WTC11 (cell line): ENCODE measurements around the gene SLC5A3. TPM values are rescaled to one million over a fixed set of nuclear protein-coding genes. Genes with fewer than 3 reads are reported as not detected.

ENCODE experiments used
- ATAC-seq: fragments of 200-7000 bp; cut with Tn5 transposase; 2 replicates; pipeline ENCODE4 v1.10.0; 2021; ENCODE audit warnings: mild to moderate bottlenecking, moderate library complexity
- CTCF ChIA-PET: fragments of 300-600 bp; sonication (Branson Sonifier 250); formaldehyde crosslinking; loops from one replicate; lab custom pipeline; 2021; ENCODE audit warnings: antibody characterized with exemption; lab: Charles Lee
- POLR2A ChIA-PET: fragments of 350-600 bp; sonication (Branson Sonifier 250); formaldehyde crosslinking; loops from one replicate; lab custom pipeline; 2021; ENCODE audit warnings: antibody characterized with exemption; lab: Charles Lee
- DNase-seq: peaks from one replicate; pipeline ENCODE4 v3.0.0; 2021; ENCODE audit warnings: low spot score
- H3K27ac Mint-ChIP-seq: 2 replicates; pipeline ENCODE4 v1.8.0; 2021; ENCODE audit warnings: mixed read lengths
- H3K27me3 Mint-ChIP-seq: 2 replicates; pipeline ENCODE4 v1.8.0; 2021; ENCODE audit warnings: low read depth, mild to moderate bottlenecking, moderate library complexity, mixed read lengths
- H3K36me3 Mint-ChIP-seq: 2 replicates; pipeline ENCODE4 v1.8.0; 2021; ENCODE audit warnings: mixed read lengths
- H3K4me1 Mint-ChIP-seq: 2 replicates; pipeline ENCODE4 v1.8.0; 2022; ENCODE audit warnings: mixed read lengths
- H3K4me3 Mint-ChIP-seq: 2 replicates; pipeline ENCODE4 v1.8.0; 2021; ENCODE audit warnings: mild to moderate bottlenecking, moderate library complexity, mixed read lengths
- H3K9me3 Mint-ChIP-seq: 2 replicates; pipeline ENCODE4 v1.8.0; 2021; ENCODE audit warnings: mixed read lengths
- AR ChIP-seq: fragments of 250-450 bp; sonication (Bioruptor Pico); IDR thresholded peaks from 2 replicates; pipeline ENCODE4 v1.9.0; 2021; ENCODE audit warnings: mild to moderate bottlenecking
- ARID4B ChIP-seq: sonication (generic); formaldehyde crosslinking; IDR thresholded peaks from 2 replicates; pipeline ENCODE4 v1.8.0; 2023; ENCODE audit warnings: missing genetic modification reagents, mild to moderate bottlenecking, borderline replicate concordance
- E2F5 ChIP-seq: sonication (generic); formaldehyde crosslinking; IDR thresholded peaks from 2 replicates; pipeline ENCODE4 v1.8.1; 2022; ENCODE audit warnings: mild to moderate bottlenecking, moderate library complexity, missing genetic modification reagents
- EMX1 ChIP-seq: fragments of 250-450 bp; sonication (Bioruptor Pico); IDR thresholded peaks from 2 replicates; pipeline ENCODE4 v1.8.0; 2021; ENCODE audit warnings: mild to moderate bottlenecking
- GRHL2 ChIP-seq: fragments of 250-450 bp; sonication (Bioruptor Pico); IDR thresholded peaks from 2 replicates; pipeline ENCODE4 v1.8.0; 2022; ENCODE audit warnings: mild to moderate bottlenecking, moderate library complexity; ENCODE audit not compliant: insufficient replicate concordance, severe bottlenecking
- IRF1 ChIP-seq: sonication (generic); formaldehyde crosslinking; IDR thresholded peaks from 2 replicates; pipeline ENCODE4 v1.8.0; 2023; ENCODE audit warnings: missing genetic modification reagents
- MXD4 ChIP-seq: fragments of 250-450 bp; sonication (Bioruptor Pico); IDR thresholded peaks from 2 replicates; pipeline ENCODE4 v1.8.0; 2021; ENCODE audit warnings: mild to moderate bottlenecking, moderate library complexity, borderline replicate concordance
- OVOL2 ChIP-seq: fragments of 250-450 bp; sonication (Bioruptor Pico); IDR thresholded peaks from 2 replicates; pipeline ENCODE4 v1.9.0; 2021; ENCODE audit warnings: mild to moderate bottlenecking, borderline replicate concordance
- PRDM15 ChIP-seq: sonication (generic); formaldehyde crosslinking; IDR thresholded peaks from 2 replicates; pipeline ENCODE4 v1.8.0; 2022; ENCODE audit warnings: missing genetic modification reagents
- SOX15 ChIP-seq: fragments of 250-450 bp; sonication (Bioruptor Pico); IDR thresholded peaks from 2 replicates; pipeline ENCODE4 v1.9.0; 2021; ENCODE audit warnings: mild to moderate bottlenecking
- TCF7 ChIP-seq: sonication (generic); formaldehyde crosslinking; IDR thresholded peaks from 2 replicates; pipeline ENCODE4 v1.8.0; 2022; ENCODE audit warnings: mild to moderate bottlenecking, low read depth, missing genetic modification reagents, moderate library complexity
- TEAD1 ChIP-seq: sonication (generic); formaldehyde crosslinking; IDR thresholded peaks from 2 replicates; pipeline ENCODE4 v1.8.0; 2022; ENCODE audit warnings: mild to moderate bottlenecking, missing genetic modification reagents
- TP53 ChIP-seq: sonication (generic); formaldehyde crosslinking; IDR thresholded peaks from 2 replicates; pipeline ENCODE4 v1.8.1; 2023; ENCODE audit warnings: mild to moderate bottlenecking, missing genetic modification reagents
- ZMAT4 ChIP-seq: fragments of 250-450 bp; sonication (Bioruptor Pico); IDR thresholded peaks from 2 replicates; pipeline ENCODE4 v1.9.0; 2021; ENCODE audit warnings: mild to moderate bottlenecking
- ZNF219 ChIP-seq: sonication (generic); formaldehyde crosslinking; IDR thresholded peaks from 2 replicates; pipeline ENCODE4 v1.8.0; 2023; ENCODE audit warnings: missing genetic modification reagents, mild to moderate bottlenecking, borderline replicate concordance
- ZNF263 ChIP-seq: sonication (generic); formaldehyde crosslinking; IDR thresholded peaks from 2 replicates; pipeline ENCODE4 v1.8.1; 2022; ENCODE audit warnings: low read depth, mild to moderate bottlenecking, moderate library complexity, missing genetic modification reagents
- ZNF396 ChIP-seq: fragments of 250-450 bp; sonication (Bioruptor Pico); IDR thresholded peaks from 2 replicates; pipeline ENCODE4 v1.8.0; 2021; ENCODE audit warnings: mild to moderate bottlenecking, moderate library complexity, borderline replicate concordance
- total RNA-seq: library from RNA; stranded (reverse); gene quantifications from 3 replicates; pipeline ENCODE4 v1.2.3, GENCODE V29; 2021

SLC5A3 gene
- total RNA-seq, 1 experiment from 2014 or later: 14.8 TPM

- H3K27ac Mint-ChIP-seq: no peak overlapping the region
- no peak for TF ChIP-seq TP53 (CRISPR knock-in tag)
- no peak for TF ChIP-seq AR
- no peak for TF ChIP-seq EMX1
- no peak overlapping the region for H3K4me3 Mint-ChIP-seq
- ChIA-PET CTCF (no interaction called here), POLR2A (no interaction called here)
- no peak for DNase-seq
- H3K36me3 Mint-ChIP-seq: no peaks in the 10 kb centered on the region
- no peaks in the 10 kb centered on the region for H3K27me3 Mint-ChIP-seq
- peaks cover 4% of the 10 kb centered on the region; the same call in 1 of the 2 replicates for H3K9me3 Mint-ChIP-seq
- no peak for ATAC-seq
- no peaks in the 10 kb centered on the region for H3K4me1 Mint-ChIP-seq
Measured at GRCh38 chr21:34043333-34043732, 30.0 kb upstream of the SLC5A3 start.

GRCh38 chr21:34046917-34047316 lies 26.5 kb upstream of the SLC5A3 start:
- peaks cover 4% of the 10 kb centered on the region; the same call in 1 of the 2 replicates for H3K9me3 Mint-ChIP-seq
- H3K4me3 Mint-ChIP-seq: no peak overlapping the region
- H3K4me1 Mint-ChIP-seq: no peaks in the 10 kb centered on the region
- POLR2A ChIA-PET: no interaction called here
- no peak overlapping the region for H3K27ac Mint-ChIP-seq
- DNase-seq (no peak), ATAC-seq (no peak)
- TF ChIP-seq TCF7 (CRISPR knock-in tag) (no peak), SOX15 (CRISPR knock-in tag) (no peak), E2F5 (CRISPR knock-in tag) (no peak), ZMAT4 (CRISPR knock-in tag) (no peak), ZNF219 (CRISPR knock-in tag) (no peak), MXD4 (no peak), EMX1 (no peak), ZNF263 (CRISPR knock-in tag) (no peak), TEAD1 (CRISPR knock-in tag) (no peak), GRHL2 (CRISPR knock-in tag) (no peak), ZNF396 (CRISPR knock-in tag) (no peak), OVOL2 (no peak), IRF1 (no peak), PRDM15 (CRISPR knock-in tag) (no peak), ARID4B (CRISPR knock-in tag) (no peak)
- H3K36me3 Mint-ChIP-seq: no peaks in the 10 kb centered on the region
- CTCF ChIA-PET: no interaction called here
- no peaks in the 10 kb centered on the region for H3K27me3 Mint-ChIP-seq
